IPS DF 4.7 (cell line): ENCODE measurements around the gene SFPQ.
"Not testable (repeated sequence)": the region's sequence is repeated elsewhere in the genome, so short reads cannot be mapped to it uniquely, and the experiment has no call there.

Source experiments
- DNase-seq: peaks from one replicate; pipeline ENCODE4 v3.0.0-alpha.2; 2013; ENCODE audit warnings: low spot score; ENCODE audit errors: extremely low read depth

Gene SFPQ

GRCh38 chr1:35188578-35189392 lies 4.2 kb downstream of the SFPQ start:
- no peak for DNase-seq

- no peak for DNase-seq
Measured at GRCh38 chr1:35187816-35188342, 5.1 kb downstream of the SFPQ start.

GRCh38 chr1:35186239-35186638 lies 6.7 kb downstream of the SFPQ start:
- DNase-seq, result no peak

GRCh38 chr1:35185200-35185599 lies 7.7 kb downstream of the SFPQ start:
- no peak for DNase-seq

GRCh38 chr1:35184495-35185199 lies 8.3 kb downstream of the SFPQ start:
- DNase-seq, result no peak

- DNase-seq, result no peak
Measured at GRCh38 chr1:35181790-35182455, 11.0 kb downstream of the SFPQ start.

- DNase-seq, result no peak
Measured at GRCh38 chr1:35180776-35181374, 12.1 kb downstream of the SFPQ start.

GRCh38 chr1:35179908-35180307 lies 13.0 kb downstream of the SFPQ start:
- DNase-seq, result no peak

- no peak for DNase-seq
Measured at GRCh38 chr1:35178874-35179380, 14.0 kb downstream of the SFPQ start.

GRCh38 chr1:35178295-35178695 lies 14.7 kb downstream of the SFPQ start:
- no peak for DNase-seq

- DNase-seq, result no peak
Measured at GRCh38 chr1:35177237-35177786, 15.6 kb downstream of the SFPQ start.

GRCh38 chr1:35175602-35176001 lies 17.3 kb downstream of the SFPQ start:
- DNase-seq, result no peak

- DNase-seq, result no peak
Measured at GRCh38 chr1:35175098-35175576, 17.8 kb downstream of the SFPQ start.

GRCh38 chr1:35173909-35174540 lies 18.9 kb downstream of the SFPQ start:
- DNase-seq, result no peak

GRCh38 chr1:35173491-35173890 lies 19.5 kb downstream of the SFPQ start:
- DNase-seq, result no peak

- no peak for DNase-seq
Measured at GRCh38 chr1:35172022-35172421, 20.9 kb downstream of the SFPQ start.

- DNase-seq, result no peak
Measured at GRCh38 chr1:35171579-35171978, 21.4 kb downstream of the SFPQ start.

- DNase-seq, result no peak
Measured at GRCh38 chr1:35164893-35165292, 28.1 kb downstream of the SFPQ start.

- DNase-seq, result no peak
Measured at GRCh38 chr1:35151220-35151619, 41.7 kb downstream of the SFPQ start.

GRCh38 chr1:35145892-35146549 lies 46.9 kb downstream of the SFPQ start:
- DNase-seq, result not testable (repeated sequence)
